ENCODE data around the gene DNAJC10.
A peak's percentile ranks its signal among the peaks of the same experiment; 100 is the strongest.
"Not testable (repeated sequence)": the region's sequence is repeated elsewhere in the genome, so short reads cannot be mapped to it uniquely, and the experiment has no call there.

The DNAJC10 gene, protein sequence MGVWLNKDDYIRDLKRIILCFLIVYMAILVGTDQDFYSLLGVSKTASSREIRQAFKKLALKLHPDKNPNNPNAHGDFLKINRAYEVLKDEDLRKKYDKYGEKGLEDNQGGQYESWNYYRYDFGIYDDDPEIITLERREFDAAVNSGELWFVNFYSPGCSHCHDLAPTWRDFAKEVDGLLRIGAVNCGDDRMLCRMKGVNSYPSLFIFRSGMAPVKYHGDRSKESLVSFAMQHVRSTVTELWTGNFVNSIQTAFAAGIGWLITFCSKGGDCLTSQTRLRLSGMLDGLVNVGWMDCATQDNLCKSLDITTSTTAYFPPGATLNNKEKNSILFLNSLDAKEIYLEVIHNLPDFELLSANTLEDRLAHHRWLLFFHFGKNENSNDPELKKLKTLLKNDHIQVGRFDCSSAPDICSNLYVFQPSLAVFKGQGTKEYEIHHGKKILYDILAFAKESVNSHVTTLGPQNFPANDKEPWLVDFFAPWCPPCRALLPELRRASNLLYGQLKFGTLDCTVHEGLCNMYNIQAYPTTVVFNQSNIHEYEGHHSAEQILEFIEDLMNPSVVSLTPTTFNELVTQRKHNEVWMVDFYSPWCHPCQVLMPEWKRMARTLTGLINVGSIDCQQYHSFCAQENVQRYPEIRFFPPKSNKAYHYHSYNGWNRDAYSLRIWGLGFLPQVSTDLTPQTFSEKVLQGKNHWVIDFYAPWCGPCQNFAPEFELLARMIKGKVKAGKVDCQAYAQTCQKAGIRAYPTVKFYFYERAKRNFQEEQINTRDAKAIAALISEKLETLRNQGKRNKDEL

DNA sequence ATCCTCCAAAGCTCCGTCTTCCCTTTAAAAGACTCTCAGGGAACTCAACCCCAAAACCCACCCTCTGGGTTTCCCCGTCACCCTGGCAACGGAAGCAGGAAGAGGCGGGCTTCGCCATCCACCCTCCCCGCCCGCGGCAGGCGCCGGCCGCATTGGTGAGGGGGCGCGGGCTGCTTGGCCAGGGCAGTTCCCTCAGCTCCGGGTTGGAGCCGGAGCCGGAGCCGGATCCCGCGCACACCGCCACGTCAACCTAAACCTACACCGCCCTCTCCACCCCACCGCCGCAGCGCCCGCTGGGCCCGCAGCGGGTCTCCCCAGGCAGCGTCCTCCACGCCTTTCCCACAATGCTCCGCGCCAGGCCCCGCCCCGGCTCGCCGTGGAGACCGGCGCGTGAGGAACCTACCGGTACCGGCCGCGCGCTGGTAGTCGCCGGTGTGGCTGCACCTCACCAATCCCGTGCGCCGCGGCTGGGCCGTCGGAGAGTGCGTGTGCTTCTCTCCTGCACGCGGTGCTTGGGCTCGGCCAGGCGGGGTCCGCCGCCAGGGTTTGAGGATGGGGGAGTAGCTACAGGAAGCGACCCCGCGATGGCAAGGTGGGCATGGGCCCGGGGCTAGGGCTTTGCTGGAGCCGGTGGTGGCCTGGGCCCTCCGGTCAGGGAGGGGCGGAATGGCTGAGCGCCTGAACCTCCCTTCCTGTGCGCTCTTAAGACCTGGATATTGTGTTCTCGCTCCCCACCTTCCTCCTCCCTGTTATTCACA is at the start of gene DNAJC10:
Gene DNAJC10, plus strand, starts transcription at position 366 of the 758 bp plus-strand sequence. CDS start 1,830 bp downstream, outside the sequence.
- peak; percentile 88 for DNase-seq

- DNase-seq, result peak; percentile 50
Measured at GRCh38 chr2:182666674-182667314, 49.3 kb upstream of the DNAJC10 start.

GRCh38 chr2:182667315-182667695 is 48.8 kb upstream of the DNAJC10 start:
- no peak for DNase-seq

GRCh38 chr2:182668671-182669070 is 47.4 kb upstream of the DNAJC10 start:
- no peak for DNase-seq

- DNase-seq, result no peak
Measured at GRCh38 chr2:182672466-182673165, 43.4 kb upstream of the DNAJC10 start.

DNA sequence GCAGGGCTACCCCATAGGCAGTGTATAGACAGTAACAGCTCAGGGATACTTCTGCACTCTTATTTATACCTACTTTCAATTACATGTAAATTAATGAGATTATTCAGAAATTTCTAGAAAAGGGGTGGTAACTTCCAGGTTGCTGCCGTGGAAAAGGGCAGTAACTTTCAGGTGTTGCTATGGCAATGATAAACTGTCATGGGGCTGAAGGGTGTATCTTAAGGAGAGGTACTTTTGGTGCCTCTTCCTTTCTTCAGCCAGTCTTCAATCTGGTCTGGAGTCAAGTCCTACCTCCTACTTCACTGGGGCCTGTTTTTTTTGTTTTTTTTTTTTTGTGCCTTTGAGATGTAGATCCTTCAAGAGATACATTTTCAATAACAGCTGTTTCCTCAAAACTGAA is 35.2 kb upstream of the DNAJC10 start:
- no peak for DNase-seq

- no peak for DNase-seq
Measured at GRCh38 chr2:182682210-182682609, 33.8 kb upstream of the DNAJC10 start.

DNA sequence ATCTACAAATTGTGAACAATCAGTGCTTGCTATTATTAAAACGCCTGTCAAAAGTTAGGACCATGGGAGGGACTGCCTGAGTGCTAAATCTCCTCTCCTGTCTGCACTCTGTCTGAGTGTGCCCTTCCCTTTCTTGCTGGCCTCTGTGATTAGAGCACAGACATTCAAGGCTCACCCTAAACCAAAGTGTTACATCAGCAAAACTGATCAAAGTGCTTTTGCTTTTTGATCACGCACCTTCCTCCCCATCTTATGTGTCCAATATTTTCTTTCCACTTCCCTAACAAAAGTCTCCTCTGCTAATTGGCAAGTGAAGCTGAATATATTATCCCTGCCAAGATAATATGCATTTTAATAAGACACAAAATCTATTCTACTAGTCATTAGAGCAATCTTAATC is 30.5 kb upstream of the DNAJC10 start:
- DNase-seq, result no peak

DNA sequence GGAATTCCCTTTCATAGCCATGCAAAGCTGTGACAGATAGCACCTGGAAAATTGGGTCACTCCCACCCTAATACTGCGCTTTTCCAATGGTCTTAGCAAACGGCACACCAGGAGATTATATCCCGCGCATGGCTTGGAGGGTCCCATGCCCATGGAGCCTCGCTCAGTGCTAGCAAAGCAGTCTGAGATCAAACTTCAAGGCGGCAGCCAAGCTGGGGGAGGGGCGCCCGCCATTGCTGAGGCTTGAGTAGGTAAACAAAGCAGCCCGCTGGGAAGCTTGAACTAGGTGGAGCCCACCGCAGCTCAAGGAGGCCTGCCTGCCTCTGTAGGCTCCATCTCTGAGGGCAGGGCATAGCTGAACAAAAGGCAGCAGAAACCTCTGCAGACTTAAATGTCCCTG is 29.3 kb upstream of the DNAJC10 start:
- DNase-seq, result not testable (repeated sequence)

DNA sequence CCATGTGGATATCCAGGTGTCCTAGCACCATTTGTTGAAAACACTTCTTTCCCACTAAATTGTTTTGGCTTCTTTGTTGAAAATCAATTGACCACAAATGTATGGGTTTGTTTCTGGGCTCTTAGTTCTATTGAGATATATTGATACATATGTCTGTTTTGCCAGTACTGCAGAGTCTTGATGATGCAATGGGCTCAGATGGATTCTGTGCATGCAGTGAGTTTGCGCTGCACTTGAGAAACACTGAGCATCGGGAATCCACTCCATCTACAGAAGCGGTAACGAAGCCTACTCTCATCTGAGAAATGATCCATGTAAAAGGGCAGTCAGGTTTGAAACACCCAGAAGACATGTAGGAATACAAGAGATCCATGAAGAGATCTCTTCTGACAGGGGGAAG is 21.9 kb upstream of the DNAJC10 start:
- DNase-seq, result no peak

- DNase-seq, result no peak
Measured at GRCh38 chr2:182695776-182696175, 20.3 kb upstream of the DNAJC10 start.

- no peak for DNase-seq
Measured at GRCh38 chr2:182698671-182699070, 17.4 kb upstream of the DNAJC10 start.

DNA sequence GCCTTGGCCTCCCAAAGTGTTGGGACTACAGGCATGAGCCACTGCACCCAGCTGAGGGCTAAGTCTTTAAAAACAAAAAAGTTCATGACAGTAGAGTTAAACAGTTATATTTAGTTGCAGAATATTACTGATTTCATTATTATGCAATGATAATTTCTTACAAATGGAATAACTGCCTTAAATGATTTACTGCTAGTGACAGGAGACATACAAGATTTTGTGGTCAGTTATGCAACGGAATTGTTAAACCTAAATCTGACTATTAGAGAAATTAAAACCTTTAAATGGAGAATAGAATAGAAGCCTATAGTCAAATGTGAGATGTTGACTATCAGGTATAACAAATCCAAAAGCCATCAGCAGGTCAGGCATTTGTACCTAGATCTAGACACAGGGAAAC is 10.3 kb upstream of the DNAJC10 start:
- DNase-seq, result no peak

DNA sequence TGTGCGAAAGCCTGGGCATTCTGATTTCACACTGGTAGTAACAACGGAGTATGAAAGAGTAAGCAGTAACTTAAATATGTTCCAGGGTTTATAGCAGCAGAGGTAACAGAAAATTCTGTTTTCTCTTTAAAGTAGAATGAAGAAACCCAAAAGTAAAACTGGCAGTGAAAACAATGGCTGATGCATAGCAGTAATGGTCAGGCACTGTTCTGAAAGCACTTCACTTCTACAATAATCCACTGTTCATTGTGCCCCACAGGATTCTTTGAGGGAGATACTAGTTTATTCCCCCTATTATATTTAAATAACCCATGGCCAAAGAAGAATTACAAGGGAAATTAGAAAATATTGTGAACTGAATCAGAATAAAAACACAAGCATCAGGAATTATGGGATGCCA is 9.3 kb upstream of the DNAJC10 start:
- no peak for DNase-seq

- DNase-seq, result no peak
Measured at GRCh38 chr2:182713601-182714000, 2.5 kb upstream of the DNAJC10 start.

GRCh38 chr2:182715121-182715891 is 751 bp upstream of the DNAJC10 start:
- no peak for DNase-seq

DNA sequence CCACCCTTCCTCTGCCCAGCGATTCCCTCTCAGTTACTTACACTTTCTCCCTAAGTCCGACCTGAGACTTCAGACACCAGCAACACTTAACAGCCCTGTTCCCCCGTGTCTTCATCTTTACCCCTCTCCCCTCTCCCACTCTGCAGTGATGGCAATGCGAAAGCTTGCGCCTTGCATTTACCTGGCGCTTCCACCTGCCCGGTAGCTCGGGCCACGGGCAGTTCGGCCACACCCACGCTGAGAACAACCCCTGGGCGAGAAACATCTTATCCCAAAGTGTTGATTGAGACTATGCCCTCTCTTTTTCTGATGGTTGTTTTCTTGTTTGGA is 558 bp downstream of the DNAJC10 start:
- peak; percentile 16 for DNase-seq

- no peak for DNase-seq
Measured at GRCh38 chr2:182717416-182717815, 1.4 kb downstream of the DNAJC10 start.

DNA sequence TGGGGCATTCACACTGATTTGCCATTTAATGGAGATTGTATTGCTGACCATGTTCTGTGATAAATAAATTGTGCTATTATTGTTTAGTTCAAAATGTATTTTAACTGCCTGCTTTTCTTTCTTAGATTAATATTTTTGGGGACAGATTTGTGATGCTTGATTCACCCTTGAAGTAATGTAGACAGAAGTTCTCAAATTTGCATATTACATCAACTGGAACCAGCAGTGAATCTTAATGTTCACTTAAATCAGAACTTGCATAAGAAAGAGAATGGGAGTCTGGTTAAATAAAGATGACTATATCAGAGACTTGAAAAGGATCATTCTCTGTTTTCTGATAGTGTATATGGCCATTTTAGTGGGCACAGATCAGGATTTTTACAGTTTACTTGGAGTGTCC is 1.8 kb downstream of the DNAJC10 start:
- DNase-seq, result no peak

GRCh38 chr2:182718459-182718858 is 2.4 kb downstream of the DNAJC10 start:
- no peak for DNase-seq

- DNase-seq, result not testable (repeated sequence)
Measured at GRCh38 chr2:182719116-182719515, 3.1 kb downstream of the DNAJC10 start.

DNA sequence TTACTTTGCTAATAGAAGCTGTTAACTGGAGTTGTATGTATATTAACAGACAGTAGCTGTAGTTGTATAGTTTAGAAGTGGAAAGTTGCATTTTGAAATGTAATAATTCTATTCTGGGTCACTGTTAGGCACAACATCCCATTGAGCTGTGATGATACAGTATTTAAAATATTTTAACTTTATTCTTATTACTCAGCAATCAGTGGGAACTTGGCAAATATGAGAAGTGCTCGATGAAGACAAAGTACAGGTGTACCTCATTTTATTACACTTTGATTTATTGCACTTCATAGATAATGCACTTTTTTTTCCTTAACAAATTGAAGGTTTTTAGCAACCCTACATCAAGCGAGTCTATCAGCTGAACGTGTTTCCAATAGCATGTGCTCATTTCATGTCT is 8.6 kb downstream of the DNAJC10 start:
- DNase-seq, result no peak

Measured in CD4-positive, alpha-beta T cell treated with Interleukin-21 for 1 hour (primary cell).